ENCODE data around the gene SLC18A2. TPM values are rescaled to one million over a fixed set of nuclear protein-coding genes. Genes with fewer than 3 reads are reported as not detected.

SLC18A2 gene
- total and polyA plus RNA-seq, 10 of the 15 experiments (the other 5 are each of a cell fraction or from before 2014, with no cell fraction given) = 0.06 to 1.1 (median 0.25) TPM; not detected in 5

DNA sequence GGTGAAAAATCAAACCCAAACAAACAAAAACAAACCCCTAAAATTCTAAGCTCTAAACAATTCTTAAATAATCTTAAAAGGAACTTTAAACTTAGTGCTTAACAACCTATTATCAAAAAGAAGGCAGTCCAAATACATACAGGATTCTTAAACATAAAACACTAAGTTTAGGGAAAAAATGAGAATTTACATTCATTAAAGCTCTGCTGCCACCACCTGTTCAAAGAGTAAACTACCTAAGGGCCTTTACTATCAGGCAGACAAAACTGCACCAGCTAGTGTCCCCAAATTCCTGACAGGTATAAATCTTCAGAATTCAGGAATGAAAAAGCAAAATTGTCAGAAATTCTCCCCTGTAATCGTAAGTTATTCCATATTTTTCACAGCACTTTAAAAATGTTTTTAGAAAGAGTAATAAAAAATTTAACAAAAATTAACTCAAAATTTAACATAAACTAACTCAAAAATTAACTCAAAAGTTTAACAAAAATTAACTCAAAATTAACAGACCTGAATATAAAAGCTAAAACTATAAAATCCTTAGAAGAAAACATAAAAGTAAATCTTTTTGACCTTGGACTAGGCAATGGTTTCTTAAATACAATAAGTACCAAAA, 79.2 kb downstream of the SLC18A2 start:
- ATAC-seq (peak; percentile 80), FAIRE-seq (peak; percentile 47), DNase-seq (ENCODE audit: low read depth, low spot score) (no peak)
- in situ Hi-C loops (cut with MboI) = no loop called here
- H3K4me3 ChIP-seq = no peak overlapping the region
- H2AFZ ChIP-seq (ENCODE audit: control insufficient read depth, low read depth, low read length) = no peak overlapping the region
- H3K4me1 ChIP-seq (ENCODE audit: control insufficient read depth, insufficient read depth, low read length) = no peaks in the 10 kb centered on the region
- H3K79me2 ChIP-seq (ENCODE audit: control insufficient read depth, insufficient read depth, low read length) = no peaks in the 10 kb centered on the region; the same call in none of the 2 replicates
- peaks cover 0 to 2% of the 10 kb centered on the region in 2 experiments; a peak in 2 of 4 replicates for H3K36me3 ChIP-seq (ENCODE audit: control insufficient read depth in 2 of 2, insufficient read depth in 2 of 2, low read length in 1 of 2)
- ChIA-PET CTCF (interaction anchor here (0.6 to 4.8 kb wide), 55 partner anchors 9 to 1097 kb away, joined by 3 to 136 read pairs (median 4); no protein-coding TSS in a partner anchor), SMC1A (ENCODE audit: uncharacterized antibody, unreplicated experiment) (interaction anchor here (0.7 to 3.3 kb wide), 36 partner anchors 9 to 920 kb away, joined by 3 to 44 read pairs (median 4); no protein-coding TSS in a partner anchor), RAD21 (ENCODE audit: unreplicated experiment) (interaction anchor here (0.7 to 2.8 kb wide), 15 partner anchors 9 to 939 kb away, joined by 3 to 38 read pairs (median 3); no protein-coding TSS in a partner anchor), POLR2A (interaction anchor here (0.7 kb wide), 1 partner anchor 553 kb away, joined by 3 read pairs; no protein-coding TSS in a partner anchor)
- H3K27me3 ChIP-seq (replicated peaks in 1 of 2; ENCODE audit: control insufficient read depth in 2 of 2, insufficient read depth in 2 of 2, low read length in 1 of 2) = no peaks in the 10 kb centered on the region
- intact Hi-C loops (cut with micrococcal nuclease; ENCODE audit: unreplicated experiment) = loop anchor here (1.0 to 5.0 kb wide), 2 partner anchors 52 to 104 kb away; no protein-coding TSS in a partner anchor
- H3K9me3 ChIP-seq (replicated peaks; ENCODE audit: control insufficient read depth, insufficient read depth, low read length) = no peaks in the 10 kb centered on the region
- H3K27ac ChIP-seq (ENCODE audit: control insufficient read depth, insufficient read depth) = no peak overlapping the region
- peak; percentile 62 for TF ChIP-seq RAD21 (IDR thresholded peaks at IDR 0.05; ENCODE audit: insufficient read depth, low read depth, low read length)
- no peak for TF ChIP-seq IRF5 (IDR thresholded peaks at IDR 0.05; ENCODE audit: borderline replicate concordance)
- TF ChIP-seq MEF2B (IDR thresholded peaks at IDR 0.05; ENCODE audit: partially characterized antibody, poor library complexity, severe bottlenecking) = no peak
- peak; percentile 36; the same call in 1 of the 2 replicates for TF ChIP-seq SMC3 (IDR thresholded peaks at IDR 0.05; ENCODE audit: borderline replicate concordance, low read length)
- TF ChIP-seq, protein P1, sequence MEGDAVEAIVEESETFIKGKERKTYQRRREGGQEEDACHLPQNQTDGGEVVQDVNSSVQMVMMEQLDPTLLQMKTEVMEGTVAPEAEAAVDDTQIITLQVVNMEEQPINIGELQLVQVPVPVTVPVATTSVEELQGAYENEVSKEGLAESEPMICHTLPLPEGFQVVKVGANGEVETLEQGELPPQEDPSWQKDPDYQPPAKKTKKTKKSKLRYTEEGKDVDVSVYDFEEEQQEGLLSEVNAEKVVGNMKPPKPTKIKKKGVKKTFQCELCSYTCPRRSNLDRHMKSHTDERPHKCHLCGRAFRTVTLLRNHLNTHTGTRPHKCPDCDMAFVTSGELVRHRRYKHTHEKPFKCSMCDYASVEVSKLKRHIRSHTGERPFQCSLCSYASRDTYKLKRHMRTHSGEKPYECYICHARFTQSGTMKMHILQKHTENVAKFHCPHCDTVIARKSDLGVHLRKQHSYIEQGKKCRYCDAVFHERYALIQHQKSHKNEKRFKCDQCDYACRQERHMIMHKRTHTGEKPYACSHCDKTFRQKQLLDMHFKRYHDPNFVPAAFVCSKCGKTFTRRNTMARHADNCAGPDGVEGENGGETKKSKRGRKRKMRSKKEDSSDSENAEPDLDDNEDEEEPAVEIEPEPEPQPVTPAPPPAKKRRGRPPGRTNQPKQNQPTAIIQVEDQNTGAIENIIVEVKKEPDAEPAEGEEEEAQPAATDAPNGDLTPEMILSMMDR (IDR thresholded peaks at IDR 0.05 in 2 of 3, conservative IDR thresholded peaks at IDR 0.05 in 1 of 3; ENCODE audit: control insufficient read depth in 2 of 3, extremely low read depth in 1 of 3, insufficient read depth in 1 of 3, low read depth in 3 of 3, low read length in 3 of 3) = peak; percentile 48 to 65 (median 56)
- no peak for TF ChIP-seq SIN3A (IDR thresholded peaks at IDR 0.05; ENCODE audit: low read depth, low read length)
- no peak overlapping the region for H3K4me2 ChIP-seq (ENCODE audit: control insufficient read depth, insufficient read depth)
- 0% methylated on average over 1 of the region's 1 CpG for WGBS (ENCODE audit: insufficient coverage, insufficient replicate concordance, low lambda C conversion rate, missing lambda C conversion rate)
- no peak overlapping the region for H3K9ac ChIP-seq (ENCODE audit: control insufficient read depth, insufficient read depth, low read length)
- no peaks in the 10 kb centered on the region for H4K20me1 ChIP-seq (ENCODE audit: control insufficient read depth, insufficient read depth)
- BruUV-seq (replicated peaks) = no TSS peak

Measured in GM12878 (cell line).